D721Med (cell line): ENCODE measurements around the gene CC2D1A.

ENCODE experiments used
- DNase-seq: peaks from one replicate; pipeline ENCODE4 v3.0.0; 2011; ENCODE audit warnings: low spot score; ENCODE audit not compliant: insufficient read length
- FAIRE-seq: peaks from 2 replicates; lab custom pipeline; 2011; peaks lifted over from hg19 to GRCh38; lab: Jason Lieb, UNC
- CTCF ChIP-seq: IDR thresholded peaks from 2 replicates; pipeline ENCODE4 v1.5.1; 2012; ENCODE audit warnings: mild to moderate bottlenecking, control low read depth; ENCODE audit not compliant: insufficient read depth; ENCODE audit errors: missing control alignments

The CC2D1A gene

GRCh38 chr19:13905634-13906520, at the start of gene CC2D1A, which contains the start of gene BRME1:
Gene CC2D1A, plus strand, starts transcription at chr19:13906201. Its CDS starts 241 bp downstream, at chr19:13906442.
Gene BRME1, minus strand, starts transcription at chr19:13906117. Its CDS starts 1,225 bp downstream, at chr19:13904892.
- FAIRE-seq (no peak), DNase-seq (peak; percentile 98)
- TF ChIP-seq CTCF = no peak

- no peak for TF ChIP-seq CTCF
- no peak for DNase-seq
- no peak for FAIRE-seq
These were observed 49.5 kb upstream of the CC2D1A start for GRCh38 chr19:13856497-13856896.

GRCh38 chr19:13859361-13859880, 46.6 kb upstream of the CC2D1A start:
- FAIRE-seq = no peak
- no peak for DNase-seq
- TF ChIP-seq CTCF = no peak

- DNase-seq (no peak), FAIRE-seq (no peak)
- TF ChIP-seq CTCF = no peak
These were observed 45.2 kb upstream of the CC2D1A start for GRCh38 chr19:13860679-13861391.

GRCh38 chr19:13861392-13861713, 44.6 kb upstream of the CC2D1A start:
- DNase-seq (no peak), FAIRE-seq (no peak)
- no peak for TF ChIP-seq CTCF

GRCh38 chr19:13861714-13862531, 44.1 kb upstream of the CC2D1A start:
- FAIRE-seq = no peak
- peak; percentile 93 for DNase-seq
- peak; percentile 83 for TF ChIP-seq CTCF
